Bronchial epithelial cell (primary cell): Measurements from ENCODE around the gene ADGRL2. TPM values are rescaled to one million over a fixed set of nuclear protein-coding genes. Genes with fewer than 3 reads are reported as not detected.
A peak's percentile ranks its signal among the peaks of the same experiment; 100 is the strongest.

Experiments used
- DNase-seq: peaks from one replicate; pipeline ENCODE4 v3.0.0-alpha.2; 2010; ENCODE audit warnings: low read depth
- FAIRE-seq: peaks from 2 replicates; lab custom pipeline; 2011; peaks lifted over from hg19 to GRCh38; lab: Jason Lieb, UNC
- H3K27me3 ChIP-seq: 2 replicates; pipeline ENCODE4 v1.5.1; 2011; ENCODE audit warnings: low read length; ENCODE audit not compliant: control insufficient read depth, insufficient read depth
- H3K36me3 ChIP-seq: 2 replicates; pipeline ENCODE4 v1.5.1; 2011; ENCODE audit warnings: low read length; ENCODE audit not compliant: control insufficient read depth, insufficient read depth
- H3K4me3 ChIP-seq: 2 replicates; pipeline ENCODE4 v1.5.1; 2011; ENCODE audit warnings: mild to moderate bottlenecking, low read depth, low read length, control low read depth
- total RNA-seq: library from RNA; depleted of rRNA; stranded (reverse); fragments of >200 nt; gene quantifications from 2 replicates; pipeline ENCODE4 v1.2.1, GENCODE V29; 2014
- TF ChIP-seq, protein P1 (sequence below): IDR thresholded peaks from 2 replicates; pipeline ENCODE4 v1.5.1; 2011; ENCODE audit warnings: mild to moderate bottlenecking, moderate library complexity, low read length, control low read depth, inconsistent platforms; ENCODE audit not compliant: insufficient read depth, severe bottlenecking

The ADGRL2 gene
- total RNA-seq, 1 donor from 2014 or later, result 35.3 TPM

DNA sequence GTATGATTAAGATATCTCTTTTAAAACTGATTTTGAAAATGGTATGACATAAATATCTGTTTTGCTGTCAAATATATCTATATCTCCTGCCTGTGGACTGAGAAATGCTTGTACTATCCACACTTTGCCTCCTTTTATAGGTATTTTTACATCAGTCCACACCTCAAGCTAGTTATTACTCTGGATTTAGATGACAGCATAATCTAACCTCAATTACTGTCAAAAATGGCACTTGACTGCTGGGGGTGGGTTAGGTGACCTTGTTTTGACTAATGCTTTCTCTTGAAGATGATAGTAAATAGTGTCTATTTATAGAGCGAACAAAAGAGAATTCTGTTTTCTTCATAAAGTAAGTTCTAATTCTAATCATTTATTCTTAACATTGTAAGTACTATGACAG, 9.1 kb downstream of the ADGRL2 start:
- H3K36me3 ChIP-seq, result no peaks in the 10 kb centered on the region
- no peak overlapping the region for H3K4me3 ChIP-seq
- FAIRE-seq, result no peak
- H3K27me3 ChIP-seq, result no peaks in the 10 kb centered on the region
- TF ChIP-seq, protein P1, sequence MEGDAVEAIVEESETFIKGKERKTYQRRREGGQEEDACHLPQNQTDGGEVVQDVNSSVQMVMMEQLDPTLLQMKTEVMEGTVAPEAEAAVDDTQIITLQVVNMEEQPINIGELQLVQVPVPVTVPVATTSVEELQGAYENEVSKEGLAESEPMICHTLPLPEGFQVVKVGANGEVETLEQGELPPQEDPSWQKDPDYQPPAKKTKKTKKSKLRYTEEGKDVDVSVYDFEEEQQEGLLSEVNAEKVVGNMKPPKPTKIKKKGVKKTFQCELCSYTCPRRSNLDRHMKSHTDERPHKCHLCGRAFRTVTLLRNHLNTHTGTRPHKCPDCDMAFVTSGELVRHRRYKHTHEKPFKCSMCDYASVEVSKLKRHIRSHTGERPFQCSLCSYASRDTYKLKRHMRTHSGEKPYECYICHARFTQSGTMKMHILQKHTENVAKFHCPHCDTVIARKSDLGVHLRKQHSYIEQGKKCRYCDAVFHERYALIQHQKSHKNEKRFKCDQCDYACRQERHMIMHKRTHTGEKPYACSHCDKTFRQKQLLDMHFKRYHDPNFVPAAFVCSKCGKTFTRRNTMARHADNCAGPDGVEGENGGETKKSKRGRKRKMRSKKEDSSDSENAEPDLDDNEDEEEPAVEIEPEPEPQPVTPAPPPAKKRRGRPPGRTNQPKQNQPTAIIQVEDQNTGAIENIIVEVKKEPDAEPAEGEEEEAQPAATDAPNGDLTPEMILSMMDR, result no peak
- DNase-seq, result no peak

DNA sequence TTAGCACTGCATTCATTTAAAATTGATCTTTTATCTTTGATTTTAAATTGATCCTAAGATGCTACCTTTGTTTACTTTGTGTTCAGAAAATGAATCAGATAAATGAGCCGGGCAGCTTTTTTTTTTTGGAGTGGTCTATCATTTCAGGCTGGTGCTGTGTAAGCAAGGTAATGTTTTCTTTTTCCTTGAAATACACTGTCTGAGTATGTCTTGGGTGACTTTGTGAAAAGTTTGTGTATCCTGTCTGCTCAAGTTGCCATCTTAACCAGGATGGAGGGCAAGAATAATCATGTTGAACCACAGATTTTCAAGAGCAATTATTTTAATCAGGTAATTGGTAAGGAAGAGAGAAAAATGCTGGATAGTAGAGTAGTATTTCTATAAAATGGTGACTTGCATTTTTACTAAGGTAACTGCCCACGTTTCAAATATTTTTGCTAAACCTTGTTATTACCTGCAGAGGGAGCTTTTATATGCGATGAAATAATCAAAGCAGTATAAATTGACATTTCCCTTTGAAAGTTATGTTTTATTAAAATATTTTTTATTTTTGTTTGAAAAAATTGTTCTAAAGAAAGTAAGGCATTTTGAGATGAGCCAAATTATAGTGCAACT, 11.1 kb downstream of the ADGRL2 start:
- Histone ChIP-seq H3K4me3 (no peak overlapping the region), H3K27me3 (no peaks in the 10 kb centered on the region), H3K36me3 (no peaks in the 10 kb centered on the region)
- peak; percentile 50 for DNase-seq
- TF ChIP-seq, protein P1, result peak; percentile 16
- no peak for FAIRE-seq

DNA sequence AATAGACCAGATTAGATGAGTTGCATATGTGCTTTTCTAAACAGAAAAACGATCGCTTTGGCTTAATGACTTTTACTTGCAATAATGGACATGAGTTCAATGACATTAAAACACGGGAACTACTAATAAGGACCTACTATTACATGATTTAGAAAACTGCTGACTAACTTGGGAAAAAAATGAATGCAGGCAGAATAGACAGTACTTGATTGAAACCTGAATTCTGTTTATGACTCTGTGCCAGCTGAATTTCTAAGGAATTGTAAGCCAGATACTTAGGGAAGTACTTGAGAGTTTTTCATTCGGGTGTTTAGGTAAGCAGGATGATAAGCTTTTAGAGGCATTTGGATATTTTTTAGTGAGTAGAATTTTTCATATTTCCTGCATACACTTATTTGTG, 12.0 kb downstream of the ADGRL2 start:
- FAIRE-seq (no peak), DNase-seq (peak; percentile 46)
- Histone ChIP-seq H3K36me3 (no peaks in the 10 kb centered on the region), H3K27me3 (no peaks in the 10 kb centered on the region), H3K4me3 (no peak overlapping the region)
- TF ChIP-seq, protein P1, result no peak

DNA sequence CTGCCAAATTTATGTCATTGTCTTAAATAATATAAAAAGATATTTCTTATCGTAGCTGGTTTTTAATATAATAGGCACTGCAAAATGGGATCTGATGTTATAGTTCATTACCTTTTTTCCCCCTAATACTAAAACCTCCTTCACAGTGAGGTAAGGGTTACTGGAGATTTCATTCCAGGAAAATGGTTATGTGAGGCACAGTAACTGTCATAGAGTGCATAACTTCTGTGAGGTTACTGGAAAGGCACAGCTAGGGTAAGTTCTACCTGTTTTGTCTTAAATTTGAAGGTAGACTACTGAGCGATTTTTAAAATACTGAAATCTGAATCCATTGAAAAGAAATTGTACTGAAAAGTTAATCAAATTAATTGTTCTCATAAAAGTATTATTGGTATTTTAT, 13.0 kb downstream of the ADGRL2 start:
- TF ChIP-seq, protein P1, result no peak
- no peak for FAIRE-seq
- no peaks in the 10 kb centered on the region for H3K27me3 ChIP-seq
- H3K36me3 ChIP-seq, result no peaks in the 10 kb centered on the region
- no peak overlapping the region for H3K4me3 ChIP-seq
- no peak for DNase-seq

DNA sequence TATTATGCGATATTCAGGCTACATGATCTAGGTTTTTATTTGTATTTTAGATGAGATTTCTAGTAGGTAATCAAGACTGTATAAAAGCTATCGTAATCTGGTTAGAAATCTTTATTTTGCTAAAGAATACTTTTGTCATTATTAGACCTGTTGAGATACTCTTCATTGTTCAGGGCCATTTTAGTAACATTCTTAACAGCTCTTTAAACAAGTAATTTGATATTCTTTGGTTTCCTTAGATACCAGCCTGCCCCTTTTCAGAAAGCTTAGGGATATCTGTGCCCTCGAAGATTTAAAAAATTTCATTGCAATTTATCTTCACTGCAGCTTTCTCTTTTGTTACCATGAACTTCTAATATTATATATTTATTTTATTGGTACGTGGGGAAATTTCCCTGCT, 18.9 kb downstream of the ADGRL2 start:
- Histone ChIP-seq H3K27me3 (no peaks in the 10 kb centered on the region), H3K36me3 (no peaks in the 10 kb centered on the region), H3K4me3 (no peak overlapping the region)
- DNase-seq (no peak), FAIRE-seq (no peak)
- TF ChIP-seq, protein P1, result no peak

DNA sequence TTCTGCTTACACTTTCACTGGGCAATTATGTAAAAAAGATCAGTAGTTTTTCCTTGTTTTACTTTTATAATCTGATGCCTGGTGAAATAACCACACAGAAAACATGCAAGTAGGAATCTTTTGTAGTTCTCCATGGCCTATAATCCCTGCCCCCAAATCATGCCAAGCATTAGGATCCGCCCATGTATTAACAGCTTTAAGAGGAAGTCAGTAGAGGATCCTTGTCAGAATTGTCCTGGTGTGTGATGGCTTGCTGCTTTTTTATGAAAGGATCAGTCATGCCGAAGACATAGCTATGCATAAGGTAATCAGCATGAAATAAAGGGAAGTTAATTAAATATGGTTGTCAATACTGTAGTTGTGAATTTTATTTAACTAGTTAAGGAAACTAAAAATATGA, 20.0 kb downstream of the ADGRL2 start:
- H3K27me3 ChIP-seq, result no peaks in the 10 kb centered on the region
- DNase-seq, result no peak
- TF ChIP-seq, protein P1, result no peak
- no peak overlapping the region for H3K4me3 ChIP-seq
- FAIRE-seq, result no peak
- H3K36me3 ChIP-seq, result no peaks in the 10 kb centered on the region
